Activated CD4-positive, CD25-positive, alpha-beta regulatory T cell (primary cell): ENCODE results near the gene DIABLO.
"Not testable (repeated sequence)": the region's sequence is repeated elsewhere in the genome, so short reads cannot be mapped to it uniquely, and the experiment has no call there.

Experiments
- DNase-seq, 4 experiments: peaks; one replicate each; lab custom pipeline; 2025; lab: John Stamatoyannopoulos, UW

DIABLO gene

DNA sequence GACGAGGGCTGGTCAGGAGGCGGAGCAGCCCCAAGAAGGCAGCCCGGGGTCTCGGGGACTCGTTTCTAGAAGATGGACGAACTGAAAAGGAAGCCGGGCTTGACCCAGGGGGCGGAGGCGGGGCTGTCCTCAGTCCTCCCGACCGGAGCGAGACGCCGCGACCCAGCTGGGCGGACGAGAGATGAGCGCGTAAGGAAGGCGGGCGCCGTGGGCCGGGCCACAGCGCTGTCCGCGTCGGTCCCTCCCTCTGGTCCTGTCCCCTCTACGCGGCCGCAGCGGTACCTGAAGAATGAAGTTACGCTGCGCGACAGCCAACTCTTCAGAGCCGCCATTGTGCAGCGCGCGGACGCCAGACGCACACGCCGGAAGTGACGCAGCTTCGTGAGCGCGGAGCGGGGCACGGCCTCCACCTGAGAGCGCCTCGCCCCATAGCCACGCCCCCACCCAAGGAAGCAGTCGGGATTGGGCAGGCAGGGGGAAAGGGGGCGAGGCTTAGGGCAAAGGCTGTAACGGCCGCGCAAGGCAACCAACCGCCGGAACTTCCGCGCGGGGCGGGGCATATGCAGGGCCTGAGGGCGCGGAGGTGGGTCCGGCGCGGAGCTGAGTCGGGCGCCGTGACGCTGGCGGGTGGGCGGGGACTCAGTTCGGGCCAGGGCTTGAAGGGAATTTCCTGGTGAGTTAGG is at the start of gene DIABLO:
Gene DIABLO (minus strand): TSS at position 370 of the 683 bp plus-strand sequence. CDS start 38 bp downstream, at position 332.
- peak; percentile 98 to 100 (median 100) for DNase-seq

DNA sequence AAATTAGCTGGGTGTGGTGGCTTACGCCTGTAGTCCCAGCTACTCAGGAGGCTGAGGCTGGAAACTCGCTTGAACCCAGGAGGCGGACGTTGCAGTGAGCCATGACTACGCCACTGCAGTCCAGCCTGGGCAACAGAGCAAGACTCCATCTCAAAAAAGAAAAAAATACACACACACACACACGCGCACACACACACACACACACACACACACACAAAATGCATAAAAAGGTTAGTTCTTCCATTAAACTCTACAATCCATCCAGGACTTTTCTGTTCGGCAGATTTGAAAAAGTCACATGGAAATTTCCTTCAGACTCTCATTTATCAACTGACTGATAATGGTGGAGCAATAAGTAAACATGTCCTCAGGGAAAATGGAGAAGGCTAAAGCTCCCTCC is 49.6 kb upstream of the DIABLO start:
- DNase-seq, result no peak

DNA sequence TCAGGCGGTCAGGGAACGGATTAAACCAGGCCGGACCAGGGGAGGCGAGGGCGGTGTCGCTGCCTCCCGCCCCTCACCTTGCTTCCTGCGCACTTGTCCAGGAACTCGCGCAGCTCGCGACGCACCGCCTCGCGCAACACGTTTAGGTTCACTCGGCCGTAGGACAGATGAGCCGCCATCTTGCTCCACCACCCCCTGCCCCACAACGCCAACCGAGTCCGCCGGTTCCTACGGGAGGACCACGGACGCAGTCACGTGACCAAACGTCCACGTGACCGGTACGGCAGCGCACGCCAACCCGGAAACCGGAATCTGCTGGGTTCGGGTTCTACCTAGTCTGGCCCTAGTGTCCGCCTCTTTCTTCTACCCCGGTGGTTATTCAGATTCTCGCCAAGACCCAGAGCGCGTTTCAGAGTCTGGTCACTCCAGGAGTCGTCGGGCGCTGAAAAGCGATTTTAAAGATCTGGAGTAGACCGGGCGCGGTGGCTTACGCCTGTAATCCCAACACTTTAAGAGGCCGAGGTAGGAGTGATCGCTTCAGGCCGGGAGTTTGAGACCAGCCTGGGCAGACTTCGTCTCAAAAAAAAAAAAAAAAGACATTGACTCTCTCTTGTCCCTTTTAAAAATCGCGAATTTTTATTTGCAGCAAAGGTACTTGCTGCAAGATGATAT is 40.5 kb upstream of the DIABLO start, which contains the start of gene VPS33A:
Gene VPS33A (minus strand): TSS at position 265 of the 672 bp plus-strand sequence. CDS start 86 bp downstream, at position 179.
- peak; percentile 82 to 90 (median 82) for DNase-seq

DNA sequence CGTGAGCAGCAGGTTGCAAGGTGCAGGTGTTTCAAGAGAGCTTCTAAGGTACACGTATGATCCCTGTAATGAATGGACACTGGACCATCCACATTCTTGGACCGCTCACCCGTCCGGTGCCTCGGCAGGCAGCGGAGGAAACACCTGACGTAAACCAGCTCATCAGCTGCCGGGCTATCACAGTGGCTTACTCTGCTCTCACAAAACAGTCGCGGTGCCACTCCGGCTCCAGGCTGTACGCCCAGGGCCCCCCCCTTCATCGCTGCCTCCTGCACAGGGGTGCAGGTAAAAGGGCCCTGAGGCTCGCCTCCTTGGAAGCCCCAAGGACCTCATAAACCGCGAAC is 40.0 kb upstream of the DIABLO start:
- DNase-seq, result peak in 3 of 4 experiments; percentile 38 to 52 (median 38)

DNA sequence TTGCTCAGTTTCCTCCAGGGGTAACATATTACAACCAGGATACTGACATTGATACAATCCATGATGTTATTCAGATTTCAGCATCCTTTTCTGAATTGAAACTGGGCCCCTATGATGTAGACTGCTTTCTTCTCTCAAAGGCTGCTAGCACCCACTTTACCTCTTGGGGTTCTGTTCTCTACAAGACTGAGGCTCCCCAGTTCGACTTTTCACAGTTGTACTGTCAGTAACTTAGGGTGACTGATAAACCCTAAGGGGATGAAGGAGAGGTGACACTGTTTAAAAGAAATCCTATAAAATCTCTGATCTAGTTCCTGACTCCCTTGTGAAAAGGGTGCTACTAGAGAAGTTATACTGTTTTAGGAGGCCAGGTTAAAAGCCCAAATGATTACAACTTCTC is 39.6 kb upstream of the DIABLO start:
- DNase-seq, result no peak

DNA sequence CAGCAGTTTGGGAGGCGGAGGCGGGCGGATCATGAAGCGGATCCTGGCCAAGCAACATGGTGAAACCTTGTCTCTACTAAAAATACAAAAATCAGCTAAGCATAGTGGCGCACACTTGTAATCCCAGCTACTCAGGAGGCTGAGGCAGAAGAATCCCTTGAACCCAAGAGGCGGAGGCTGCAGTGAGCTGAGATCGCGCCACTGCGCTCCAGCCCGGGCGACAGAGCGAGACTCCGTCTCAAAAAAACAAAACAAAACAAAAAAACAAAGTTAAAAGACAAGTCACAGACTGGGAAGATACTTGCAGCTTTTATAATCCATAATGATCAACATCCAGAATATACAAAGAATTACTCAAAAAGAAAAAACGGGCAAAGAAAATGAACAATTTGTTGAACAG is 34.9 kb upstream of the DIABLO start:
- DNase-seq, result not testable (repeated sequence)

DNA sequence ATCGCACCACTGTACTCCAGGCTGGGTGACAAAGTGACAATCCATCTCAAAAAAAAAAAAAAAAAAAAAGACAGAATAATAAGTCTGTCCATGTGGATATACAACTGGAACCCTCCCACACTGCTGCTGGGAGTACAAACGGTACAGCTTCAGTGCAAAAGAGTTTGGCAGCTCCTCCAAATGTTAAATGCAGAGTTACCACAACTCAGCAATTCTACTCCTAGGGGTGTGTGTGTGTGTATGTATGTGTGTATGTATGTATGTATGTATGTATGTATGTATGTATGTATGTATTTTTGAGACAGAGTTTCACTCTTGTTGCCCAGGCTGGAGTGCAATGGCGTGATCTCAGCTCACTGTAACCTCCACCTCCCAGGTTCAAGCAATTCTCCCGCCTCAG is 33.1 kb upstream of the DIABLO start:
- not testable (repeated sequence) for DNase-seq

DNA sequence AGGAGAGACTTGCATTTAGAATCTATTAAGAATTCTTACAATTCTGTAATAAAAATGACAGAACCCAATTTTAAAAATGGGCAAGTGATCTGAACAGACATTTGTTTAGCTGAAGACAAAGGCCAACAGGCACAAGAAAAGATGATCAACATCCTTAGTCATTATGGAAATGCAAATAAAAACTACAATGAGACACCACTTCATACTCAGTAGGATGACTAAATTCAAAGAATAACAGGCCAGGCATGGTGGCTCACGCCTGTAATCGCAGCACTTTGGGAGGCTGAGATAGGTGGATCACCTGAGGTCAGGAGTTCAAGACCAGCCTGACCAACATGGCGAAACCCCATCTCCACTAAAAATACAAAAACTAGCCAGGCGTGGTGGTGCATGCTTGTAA is 32.6 kb upstream of the DIABLO start:
- not testable (repeated sequence) for DNase-seq

DNA sequence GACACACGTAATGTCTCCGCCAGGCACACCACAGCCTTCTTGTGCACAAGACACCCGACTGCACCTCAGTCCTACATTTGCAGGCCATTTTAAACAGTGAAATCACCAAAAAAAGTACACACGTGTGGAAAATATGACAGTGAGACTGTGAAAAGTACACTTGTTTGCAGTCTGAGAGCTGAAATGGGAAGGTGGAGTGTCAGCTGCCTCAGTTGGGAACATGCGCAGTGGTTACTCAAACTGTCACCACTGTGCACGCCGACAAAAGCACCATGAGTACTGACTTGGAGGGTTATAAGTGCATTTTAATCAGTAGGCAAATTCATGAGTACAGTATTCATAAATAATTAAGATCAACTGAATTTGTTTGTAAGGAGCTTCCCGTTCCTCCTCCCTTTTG is 24.7 kb upstream of the DIABLO start:
- DNase-seq, result no peak

DNA sequence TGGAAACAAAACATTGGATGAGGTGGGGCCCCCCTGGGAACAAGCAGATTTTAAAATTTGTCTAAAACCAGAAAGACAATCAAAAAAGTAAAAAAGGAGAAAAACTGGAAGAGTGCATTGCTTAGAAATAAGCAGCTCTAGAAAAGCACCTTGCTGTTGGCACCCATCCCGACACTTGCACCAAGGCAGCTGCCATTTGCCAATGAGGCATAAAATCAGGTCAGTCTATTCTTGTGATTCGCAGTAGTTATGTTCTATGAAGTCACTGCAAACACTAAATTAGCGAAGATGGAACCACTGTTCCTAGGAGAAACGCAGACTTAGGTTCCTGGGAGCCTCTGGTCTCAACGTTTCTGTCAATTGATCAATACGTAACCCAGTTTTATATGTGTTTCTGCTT is 24.2 kb upstream of the DIABLO start:
- DNase-seq, result no peak

DNA sequence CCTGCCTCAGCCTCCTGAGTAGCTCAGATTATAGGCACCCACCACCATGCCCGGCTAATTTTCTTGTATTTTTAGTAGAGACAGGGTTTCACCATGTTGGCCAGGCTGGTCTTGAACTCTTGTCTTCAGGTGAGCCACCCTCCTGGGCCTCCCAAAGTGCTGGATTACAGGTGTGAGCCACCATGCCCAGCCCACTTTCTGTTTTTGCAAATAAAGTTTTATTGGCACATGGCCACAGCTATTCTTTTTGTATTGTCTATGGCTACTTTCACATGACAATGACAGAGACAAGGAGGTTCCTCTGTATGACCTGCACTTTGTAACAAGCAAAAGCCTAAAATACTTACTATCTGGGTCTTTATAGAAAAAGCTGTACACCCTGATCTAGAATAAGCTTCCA is 19.7 kb upstream of the DIABLO start:
- no peak for DNase-seq

DNA sequence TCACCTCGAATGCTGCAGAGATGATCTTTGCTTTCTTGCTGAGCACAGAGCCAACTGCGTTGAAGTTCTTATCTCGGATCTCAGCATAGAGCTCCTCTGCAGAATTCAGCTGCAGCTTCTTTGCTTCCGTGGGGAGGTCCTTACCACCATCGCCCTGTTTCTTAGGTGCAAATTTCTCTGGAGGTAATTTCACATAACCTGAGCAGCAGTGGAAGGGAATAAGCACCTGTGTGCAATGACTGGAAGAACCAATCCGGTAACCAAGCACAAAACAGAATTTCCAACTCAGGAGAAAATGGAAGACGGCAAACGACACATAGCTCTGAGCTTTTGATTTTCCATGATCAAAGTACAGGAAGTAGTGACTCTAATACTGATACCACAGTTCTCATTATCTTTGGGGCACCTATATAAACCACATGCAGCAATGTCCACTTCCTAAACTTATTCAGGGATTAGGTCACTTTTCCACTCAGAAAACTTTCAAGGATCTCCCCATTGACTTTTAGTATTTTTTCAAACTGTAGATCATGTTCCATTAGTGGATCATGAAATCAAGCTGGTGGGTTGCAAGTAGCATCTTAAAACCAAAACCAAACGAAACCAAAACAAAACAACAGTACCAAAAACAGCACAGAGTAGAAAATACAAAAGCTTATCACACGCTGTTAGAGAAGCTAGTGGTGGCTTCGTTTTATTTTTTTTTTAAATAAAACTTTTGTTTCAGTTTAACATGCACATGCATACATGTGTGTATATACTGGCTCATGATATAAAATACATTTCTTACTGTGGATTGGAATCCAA is 18.9 kb upstream of the DIABLO start:
- DNase-seq, result no peak

DNA sequence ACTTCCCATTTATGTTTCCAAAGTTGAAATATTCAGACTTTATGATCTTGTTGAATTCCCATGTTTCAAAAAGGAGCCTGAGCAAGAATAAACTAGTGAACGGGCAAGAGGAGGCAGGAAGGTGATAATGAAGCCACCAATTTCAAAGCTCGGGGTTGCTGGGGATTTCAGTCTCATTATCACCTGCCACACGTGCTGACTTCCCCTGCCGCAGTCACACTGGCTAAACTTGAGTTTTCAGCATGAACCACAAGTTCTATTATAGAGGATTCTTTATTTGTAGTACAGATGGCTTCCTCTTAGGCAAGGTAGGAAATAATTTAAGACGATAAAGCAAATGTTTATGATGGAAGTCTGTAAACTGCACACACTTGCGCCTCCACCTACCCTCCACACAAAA is 18.1 kb upstream of the DIABLO start:
- DNase-seq, result no peak

DNA sequence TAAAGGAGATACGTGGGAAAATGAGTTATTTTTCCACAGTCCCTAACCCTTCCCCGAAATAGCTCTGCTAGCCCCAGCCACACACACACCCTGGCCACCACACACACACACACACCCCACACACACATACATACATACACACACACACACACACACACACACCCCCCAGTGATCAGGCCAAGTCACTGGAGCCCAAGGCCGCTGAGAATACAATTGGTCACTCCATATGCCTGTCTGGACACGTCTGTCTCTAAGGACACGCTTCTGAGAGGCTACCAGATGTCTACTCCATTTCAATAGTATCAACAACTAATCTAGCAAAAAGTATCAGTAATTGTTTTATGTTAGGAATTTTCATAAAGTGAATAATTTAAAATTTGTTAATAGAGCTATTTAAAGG is 13.0 kb upstream of the DIABLO start:
- DNase-seq, result no peak

DNA sequence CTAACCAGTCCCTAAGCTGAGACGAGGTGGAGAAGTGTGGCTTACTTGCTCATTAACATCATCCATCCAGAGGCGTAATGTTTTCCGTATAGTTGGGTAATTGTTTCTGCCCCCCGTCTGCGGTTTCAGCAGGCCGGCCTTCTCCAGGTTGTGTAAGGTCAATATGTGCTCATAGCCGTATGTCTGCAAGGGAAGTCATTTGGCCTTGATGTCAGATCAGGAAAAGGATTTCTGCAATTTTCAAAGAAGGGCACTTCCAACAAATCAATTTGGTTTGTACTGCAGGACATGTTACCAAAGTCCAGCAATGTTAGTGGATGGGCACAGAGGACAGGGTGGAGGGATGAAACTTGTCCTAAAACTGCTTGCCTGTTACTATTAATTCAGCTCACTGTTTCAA is 9.9 kb upstream of the DIABLO start:
- no peak for DNase-seq

DNA sequence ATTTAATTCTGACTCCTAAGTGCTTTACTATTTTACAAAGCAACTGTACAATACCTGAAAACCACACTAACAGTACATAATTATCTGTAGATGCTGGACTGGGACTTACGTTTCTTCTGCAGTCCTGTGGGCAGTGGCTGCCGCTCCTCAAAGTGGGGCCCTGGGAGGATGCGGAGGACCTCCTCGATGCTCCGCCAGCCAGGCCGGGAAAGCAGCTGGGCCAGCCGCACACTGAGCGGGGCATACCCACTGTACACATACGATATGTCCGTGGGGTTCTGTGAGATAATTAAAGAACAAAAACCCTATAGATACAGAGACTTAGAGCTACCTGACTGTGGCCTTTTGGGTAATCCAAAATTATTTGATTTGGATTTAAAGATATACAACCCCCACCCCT is 6.8 kb upstream of the DIABLO start:
- DNase-seq, result no peak

DNA sequence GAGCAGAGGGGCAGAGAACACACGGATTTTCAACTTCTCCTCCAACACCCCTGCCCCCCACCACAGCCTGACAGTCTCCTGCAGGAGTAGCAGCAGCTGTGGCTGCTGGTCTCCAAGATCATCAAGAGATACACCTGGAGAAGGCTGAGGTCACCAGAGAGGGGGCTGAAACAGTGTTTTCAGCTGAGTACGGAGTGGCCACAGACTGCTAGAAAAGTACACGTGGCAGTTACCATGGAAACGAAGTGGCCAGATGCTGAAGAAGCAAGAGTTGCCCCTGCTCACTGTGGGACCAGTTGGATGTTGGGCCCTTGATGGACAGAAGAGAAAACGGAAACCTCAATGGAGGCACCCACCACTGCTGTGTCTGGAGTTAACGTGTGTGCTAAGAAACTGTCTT is 4.9 kb upstream of the DIABLO start:
- DNase-seq, result no peak

DNA sequence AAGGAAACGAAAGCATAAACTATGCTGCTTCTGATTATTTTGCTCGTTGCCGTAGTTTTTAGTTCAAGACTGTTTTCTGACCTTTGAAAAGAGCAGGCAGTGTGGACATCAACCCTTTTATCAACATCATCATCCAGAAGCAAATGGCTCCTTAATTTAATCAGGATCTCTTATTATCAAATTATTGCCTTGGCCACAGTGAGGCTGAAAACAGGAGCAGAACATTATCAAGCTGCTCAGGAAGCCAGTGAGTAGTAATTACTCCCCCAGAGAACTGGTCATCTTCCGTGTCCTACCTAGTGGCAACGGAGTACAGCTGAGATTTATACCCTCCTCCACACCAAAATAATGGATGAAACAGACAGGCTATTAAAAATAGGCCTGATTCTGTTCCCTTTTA is 2.2 kb upstream of the DIABLO start:
- DNase-seq, result no peak

DNA sequence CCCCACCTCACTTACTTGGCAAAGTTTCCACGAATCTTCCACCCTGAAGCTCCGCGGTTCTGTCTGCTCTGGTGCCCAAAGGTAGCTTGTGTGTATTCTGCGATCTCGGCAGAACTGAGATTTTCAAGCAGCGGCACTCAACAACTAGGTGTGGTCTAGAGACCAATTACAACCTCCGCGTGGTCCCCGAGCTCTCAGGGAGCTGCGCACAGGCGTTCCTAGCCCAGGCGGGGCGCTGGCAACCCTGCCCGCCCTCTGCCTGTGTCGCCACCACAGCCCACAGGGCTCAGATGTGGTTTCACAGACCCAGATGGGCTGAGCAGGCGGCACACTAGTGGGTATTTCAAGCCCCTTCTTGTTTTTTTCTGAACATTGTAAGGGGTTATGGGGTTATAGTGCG is 1.5 kb upstream of the DIABLO start:
- no peak for DNase-seq

DNA sequence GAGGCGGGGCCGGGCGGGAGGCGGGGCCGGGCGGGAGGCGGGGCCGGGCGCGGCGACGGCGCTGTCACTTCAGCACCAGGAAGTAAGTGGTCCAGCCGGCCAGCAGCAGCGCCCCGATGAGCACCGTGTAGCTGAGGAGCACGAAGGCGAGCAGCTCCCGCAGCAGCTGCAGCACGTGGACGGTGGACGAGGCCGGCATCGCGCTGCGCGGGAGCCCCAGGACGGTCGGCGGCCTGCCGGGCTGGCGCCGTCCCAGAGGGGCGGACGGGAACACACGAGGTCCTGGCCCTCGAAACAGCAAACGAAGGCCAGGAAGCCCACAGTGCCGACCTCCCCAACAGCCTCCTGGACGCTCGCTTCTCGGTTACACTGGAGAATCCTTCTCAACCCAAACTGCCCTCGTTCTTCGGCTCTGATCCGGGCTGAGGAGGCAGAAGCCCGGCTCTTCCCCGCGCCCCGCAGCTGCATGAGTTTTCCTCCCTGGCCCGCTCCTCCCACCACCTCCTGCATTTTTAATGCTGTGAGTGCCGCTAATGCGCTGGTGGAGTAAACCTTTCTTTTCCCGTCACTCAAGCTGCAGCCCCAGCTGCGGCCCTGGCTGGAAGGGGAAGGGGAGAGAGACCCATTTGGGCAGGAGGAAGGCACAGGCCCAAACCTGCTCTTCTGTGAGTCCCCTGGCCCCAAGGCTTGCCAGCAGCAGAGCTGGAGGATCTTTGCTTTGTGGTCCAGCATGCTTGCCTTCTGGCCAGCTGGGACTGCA is 694 bp upstream of the DIABLO start:
- DNase-seq, result no peak

DNA sequence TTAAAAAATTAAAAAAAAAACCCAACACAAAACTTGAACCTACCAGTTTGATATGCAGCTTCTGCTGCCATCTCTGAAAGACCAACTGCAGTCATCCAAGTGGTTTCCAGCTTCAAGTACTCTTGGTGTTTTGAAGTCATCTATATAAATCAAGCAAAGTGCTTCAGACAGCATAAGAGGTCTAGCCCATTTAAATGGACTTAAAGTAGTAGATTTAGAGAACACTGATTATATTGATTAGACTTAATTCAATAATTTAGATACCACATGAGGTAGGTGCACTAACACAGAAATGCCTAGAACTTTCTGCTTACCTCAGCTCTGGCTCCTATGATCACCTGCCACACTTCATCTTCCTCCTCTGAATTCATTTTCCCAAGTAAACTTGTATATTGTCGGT is 9.4 kb downstream of the DIABLO start:
- DNase-seq, result no peak

DNA sequence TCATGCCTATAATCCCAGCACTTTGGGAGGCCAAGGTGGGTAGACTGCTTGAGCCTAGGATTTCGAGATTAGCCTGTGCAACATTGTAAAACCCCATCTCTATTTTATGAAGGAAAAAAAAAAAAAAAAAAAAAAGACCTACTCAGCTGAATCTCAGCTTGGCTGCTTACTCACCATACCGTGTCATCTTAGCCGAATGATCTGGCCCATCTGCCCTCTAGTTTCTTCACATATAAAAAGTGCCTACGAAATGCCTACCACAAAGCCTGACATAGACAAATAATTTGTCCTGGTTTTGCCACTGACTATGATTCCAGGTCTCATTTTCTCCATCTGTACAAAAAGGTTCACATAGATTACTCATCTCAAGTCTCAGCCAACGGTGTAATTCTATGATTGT is 10.1 kb downstream of the DIABLO start:
- no peak for DNase-seq
